Activated T-cell treated with anti-CD3 and anti-CD28 coated beads, Interleukin-2, amount 50 U/mL, for 24 hours (primary cell): ENCODE results near the gene HOXC9.
A peak's percentile ranks its signal among the peaks of the same experiment; 100 is the strongest.

Source experiments
- DNase-seq: peaks from one replicate; pipeline ENCODE4 v3.0.0-alpha.2; 2020
- H3K27ac Mint-ChIP-seq: 2 replicates; pipeline ENCODE4 v1.8.0; 2020; ENCODE audit warnings: mild to moderate bottlenecking, mixed read lengths
- H3K27me3 Mint-ChIP-seq: 2 replicates; pipeline ENCODE4 v1.8.0; 2020; ENCODE audit warnings: mixed read lengths
- H3K36me3 Mint-ChIP-seq: 2 replicates; pipeline ENCODE4 v1.8.0; 2020; ENCODE audit warnings: low read depth, mixed read lengths
- H3K4me1 Mint-ChIP-seq: 2 replicates; pipeline ENCODE4 v1.8.0; 2020; ENCODE audit warnings: low read depth, mixed read lengths
- H3K4me3 Mint-ChIP-seq: 2 replicates; pipeline ENCODE4 v1.8.0; 2020; ENCODE audit warnings: mild to moderate bottlenecking, moderate library complexity, mixed read lengths
- H3K9me3 Mint-ChIP-seq: 2 replicates; pipeline ENCODE4 v1.8.0; 2020; ENCODE audit warnings: mixed read lengths

Gene HOXC9

DNA sequence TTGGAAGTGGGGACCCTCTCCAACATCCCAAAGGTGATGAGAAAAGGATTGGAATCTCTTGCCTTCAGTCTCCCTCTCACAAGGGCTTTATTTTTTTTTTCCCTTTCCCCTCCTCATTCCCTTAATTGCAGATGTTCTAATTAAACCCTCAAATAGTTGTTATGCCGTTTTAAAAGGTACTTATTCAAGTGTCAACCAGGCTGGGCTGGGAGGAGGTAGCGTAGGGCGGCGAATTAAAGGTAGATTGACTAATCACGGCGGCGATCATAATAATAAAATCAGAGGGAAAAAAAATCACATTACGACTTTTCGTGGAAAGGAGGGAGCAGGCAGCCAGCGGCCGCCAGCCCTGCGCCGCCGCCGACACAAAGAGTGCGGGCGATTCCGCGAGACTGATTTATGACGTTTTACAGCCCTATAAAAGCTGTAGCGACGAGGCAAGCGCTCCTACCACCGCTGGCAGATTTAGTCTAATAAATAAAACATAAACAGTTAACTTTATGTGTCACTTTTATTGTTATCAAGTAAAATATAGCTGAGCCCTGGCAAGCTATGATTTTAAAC is 52.0 kb downstream of the HOXC9 start:
- Mint-ChIP-seq H3K4me3 (no peak overlapping the region), H3K27me3 (peaks cover 86% of the 10 kb centered on the region), H3K9me3 (no peaks in the 10 kb centered on the region), H3K4me1 (peaks cover 37% of the 10 kb centered on the region), H3K36me3 (no peaks in the 10 kb centered on the region), H3K27ac (no peak overlapping the region)
- DNase-seq, result no peak

- Mint-ChIP-seq H3K27me3 (peaks cover 86% of the 10 kb centered on the region), H3K9me3 (no peaks in the 10 kb centered on the region), H3K36me3 (no peaks in the 10 kb centered on the region), H3K27ac (peak overlapping the region; percentile 41), H3K4me1 (peaks cover 36% of the 10 kb centered on the region), H3K4me3 (peak overlapping the region; percentile 66)
- no peak for DNase-seq
Observed at GRCh38 chr12:54052438-54053002, 52.6 kb downstream of the HOXC9 start.
